B cell (primary cell): ENCODE data around the gene C11orf54. TPM values are rescaled to one million over a fixed set of nuclear protein-coding genes. Genes with fewer than 3 reads are reported as not detected.

Experiments
- ATAC-seq: fragments of 200-7000 bp; cut with Tn5 transposase; one replicate; pipeline ENCODE4 v1.10.0; 2021; ENCODE audit warnings: low read depth, mild to moderate bottlenecking, moderate number of reproducible peaks, moderate library complexity
- CTCF ChIA-PET: fragments of 350-600 bp; sonication (Branson Sonifier 250); formaldehyde crosslinking; loops from one replicate; lab custom pipeline; 2021; ENCODE audit warnings: antibody characterized with exemption, inconsistent platforms; lab: Charles Lee
- POLR2A ChIA-PET: fragments of 350-600 bp; sonication (Branson Sonifier 250); formaldehyde crosslinking; loops from one replicate; lab custom pipeline; 2021; ENCODE audit warnings: antibody characterized with exemption; lab: Charles Lee
- DNase-seq: peaks from one replicate; pipeline ENCODE4 v3.0.0; 2013
- H2AFZ ChIP-seq: 2 replicates; pipeline ENCODE4 v1.6.1; 2012; ENCODE audit warnings: mild to moderate bottlenecking, low read depth, low read length; ENCODE audit not compliant: insufficient read depth, poor library complexity, severe bottlenecking
- H3K27ac ChIP-seq, 2 donors: 1 replicate in 1 of 2; 2 replicates in 1 of 2; pipeline ENCODE4 v1.5.1; 2012 to 2013; ENCODE audit warnings: low read length in 2 of 2, mild to moderate bottlenecking in 2 of 2, moderate library complexity in 1 of 2
- H3K27me3 ChIP-seq, 4 experiments: fragments of 200-600 bp in 1 of 4; sonication (generic) in 1 of 4; replicated peaks in 1 of 4; 1 replicate in 2 of 4; 2 replicates in 2 of 4; pipeline versions ENCODE4 v1.6.1 to v1.7.0; 2013 to 2016; ENCODE audit warnings: low read length in 3 of 4, mild to moderate bottlenecking in 2 of 4, mixed read lengths in 1 of 4, moderate library complexity in 1 of 4; ENCODE audit not compliant: insufficient read depth in 4 of 4, control insufficient read depth in 3 of 4; ENCODE audit errors: control extremely low read depth in 1 of 4
- H3K36me3 ChIP-seq, 2 experiments: replicated peaks in 1 of 2; 1 replicate in 1 of 2; 2 replicates in 1 of 2; pipeline versions ENCODE4 v1.6.1 to v1.7.1; 2013; ENCODE audit warnings: low read length in 1 of 2; ENCODE audit not compliant: insufficient read depth in 2 of 2, control insufficient read depth in 1 of 2; ENCODE audit errors: control extremely low read depth in 1 of 2, extremely low read depth in 1 of 2
- H3K4me1 ChIP-seq, 2 donors: fragments of 200-600 bp in 1 of 2; sonication (generic) in 1 of 2; 1 replicate in 1 of 2; 2 replicates in 1 of 2; pipeline versions ENCODE4 v1.5.1 to v1.6.1; 2013 to 2017; ENCODE audit warnings: low read length in 2 of 2; ENCODE audit not compliant: control insufficient read depth in 2 of 2, insufficient read depth in 2 of 2
- H3K4me2 ChIP-seq: replicated peaks from 2 replicates; pipeline ENCODE3; 2012; ENCODE audit warnings: mild to moderate bottlenecking, low read depth, low read length; ENCODE audit not compliant: poor library complexity, severe bottlenecking
- H3K4me3 ChIP-seq, 5 experiments: fragments of 200-600 bp in 1 of 5; sonication (generic) in 1 of 5; 1 replicate in 3 of 5; 2 replicates in 2 of 5; pipeline versions ENCODE4 v1.5.1 to v1.7.0; 2011 to 2016; ENCODE audit warnings: low read length in 4 of 5, mild to moderate bottlenecking in 4 of 5, low read depth in 2 of 5, control low read depth in 1 of 5, moderate library complexity in 1 of 5; ENCODE audit not compliant: insufficient read depth in 1 of 5; ENCODE audit errors: control extremely low read depth in 1 of 5, extremely low read depth in 1 of 5
- H3K79me2 ChIP-seq: fragments of 200-600 bp; sonication (generic); one replicate; pipeline ENCODE4 v1.6.0; 2016; ENCODE audit warnings: low read length; ENCODE audit not compliant: control insufficient read depth, insufficient read depth
- H3K9ac ChIP-seq: fragments of 200-600 bp; sonication (generic); 2 replicates; pipeline ENCODE4 v1.6.1; 2017; ENCODE audit warnings: mild to moderate bottlenecking, low read length, moderate library complexity
- H3K9me3 ChIP-seq, 3 donors: one replicate each; pipeline versions ENCODE4 v1.6.1 to v1.7.1; 2013; ENCODE audit warnings: low read length in 2 of 3; ENCODE audit not compliant: control insufficient read depth in 2 of 3, insufficient read depth in 1 of 3; ENCODE audit errors: control extremely low read depth in 1 of 3
- H4K20me1 ChIP-seq: 2 replicates; pipeline ENCODE4 v1.6.0; 2012; ENCODE audit warnings: mild to moderate bottlenecking, low read length; ENCODE audit not compliant: insufficient read depth, control insufficient read depth, poor library complexity, severe bottlenecking
- H3K27ac Mint-ChIP-seq: one replicate; pipeline ENCODE4 v1.8.0; 2021; ENCODE audit warnings: mixed read lengths
- H3K27me3 Mint-ChIP-seq: one replicate; pipeline ENCODE4 v1.8.0; 2021; ENCODE audit warnings: mixed read lengths
- H3K4me1 Mint-ChIP-seq: one replicate; pipeline ENCODE4 v1.8.0; 2021; ENCODE audit warnings: mixed read lengths
- H3K4me3 Mint-ChIP-seq: one replicate; pipeline ENCODE4 v1.8.0; 2021; ENCODE audit warnings: mixed read lengths
- H3K9me3 Mint-ChIP-seq: one replicate; pipeline ENCODE4 v1.8.0; 2022; ENCODE audit warnings: mixed read lengths; ENCODE audit not compliant: insufficient read depth
- EZH2 ChIP-seq: IDR thresholded peaks from 2 replicates; pipeline ENCODE4 v1.6.1; 2012; ENCODE audit warnings: borderline replicate concordance, low read depth, mild to moderate bottlenecking, moderate library complexity, low read length; ENCODE audit not compliant: insufficient read depth, poor library complexity, severe bottlenecking
- WGBS: methylation state at CpG from one replicate; pipeline ENCODE4 v1.1.5; 2013; ENCODE audit warnings: missing lambda C conversion rate; ENCODE audit not compliant: insufficient coverage; 5-methylcytosine and 5-hydroxymethylcytosine counted together
- intact Hi-C: fragments of 100-400 bp; cut with micrococcal nuclease; formaldehyde crosslinking; loops from one replicate; pipeline ENCODE4 v1.10.0; 2022
- polyA plus RNA-seq: library from polyadenylated mRNA; depleted of rRNA; stranded (reverse); fragments of >200 nt; gene quantifications from 2 replicates; pipeline ENCODE4 v1.2.3, GENCODE V29; 2012
- total RNA-seq, 2 donors: library from RNA; stranded (reverse); fragments of 120-200 nt in 1 of 2; gene quantifications; 1 replicate in 1 of 2; 2 replicates in 1 of 2; pipeline versions ENCODE4 v1.2.3 to v1.2.4, GENCODE V29; 2013 to 2022
- TF ChIP-seq, protein P1 (sequence below): fragments of 200-600 bp; IDR thresholded peaks from one replicate; pipeline ENCODE4 v1.8.0; 2022; ENCODE audit warnings: antibody characterized with exemption, mild to moderate bottlenecking

Gene C11orf54
- total and polyA plus RNA-seq, 2 donors (not counting 1 experiment from before 2014, with no cell fraction given) = 9.2 to 38.9 TPM

DNA sequence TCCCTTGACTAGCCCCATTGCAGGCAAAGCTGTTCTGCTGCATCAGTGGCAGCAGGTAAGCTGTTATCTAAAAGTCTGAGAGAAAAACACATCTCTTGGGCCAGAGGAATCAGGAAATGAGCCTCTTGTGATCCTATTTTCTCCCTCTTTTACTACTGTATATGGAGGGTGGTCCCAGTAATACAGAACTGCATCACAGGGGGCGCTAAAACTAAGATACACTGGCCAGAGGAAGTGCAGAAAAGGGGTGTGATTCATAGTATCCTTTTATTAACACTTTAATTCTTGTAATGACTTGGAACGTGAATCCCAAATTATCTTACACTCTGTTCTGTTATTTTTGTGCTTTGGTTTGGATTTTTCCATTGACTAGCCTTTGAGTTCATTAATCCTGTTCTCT is 33.8 kb downstream of the C11orf54 start:
- Mint-ChIP-seq H3K27me3 (no peaks in the 10 kb centered on the region), H3K27ac (no peak overlapping the region), H3K4me1 (no peaks in the 10 kb centered on the region), H3K4me3 (no peak overlapping the region), H3K9me3 (no peaks in the 10 kb centered on the region)
- Histone ChIP-seq H4K20me1 (no peaks in the 10 kb centered on the region), H3K27me3 (no peaks in the 10 kb centered on the region), H3K36me3 (no peaks in the 10 kb centered on the region), H3K79me2 (no peaks in the 10 kb centered on the region), H3K9me3 (peaks cover 0 to 26% (median 10%) of the 10 kb centered on the region in 3 donors), H2AFZ (no peak overlapping the region), H3K27ac (no peak overlapping the region), H3K9ac (no peak overlapping the region), H3K4me2 (no peak overlapping the region), H3K4me3 (no peak overlapping the region), H3K4me1 (no peaks in the 10 kb centered on the region)
- CTCF ChIA-PET = no interaction called here
- DNase-seq (no peak), ATAC-seq (no peak)
- no peak for TF ChIP-seq EZH2
- TF ChIP-seq, protein P1, sequence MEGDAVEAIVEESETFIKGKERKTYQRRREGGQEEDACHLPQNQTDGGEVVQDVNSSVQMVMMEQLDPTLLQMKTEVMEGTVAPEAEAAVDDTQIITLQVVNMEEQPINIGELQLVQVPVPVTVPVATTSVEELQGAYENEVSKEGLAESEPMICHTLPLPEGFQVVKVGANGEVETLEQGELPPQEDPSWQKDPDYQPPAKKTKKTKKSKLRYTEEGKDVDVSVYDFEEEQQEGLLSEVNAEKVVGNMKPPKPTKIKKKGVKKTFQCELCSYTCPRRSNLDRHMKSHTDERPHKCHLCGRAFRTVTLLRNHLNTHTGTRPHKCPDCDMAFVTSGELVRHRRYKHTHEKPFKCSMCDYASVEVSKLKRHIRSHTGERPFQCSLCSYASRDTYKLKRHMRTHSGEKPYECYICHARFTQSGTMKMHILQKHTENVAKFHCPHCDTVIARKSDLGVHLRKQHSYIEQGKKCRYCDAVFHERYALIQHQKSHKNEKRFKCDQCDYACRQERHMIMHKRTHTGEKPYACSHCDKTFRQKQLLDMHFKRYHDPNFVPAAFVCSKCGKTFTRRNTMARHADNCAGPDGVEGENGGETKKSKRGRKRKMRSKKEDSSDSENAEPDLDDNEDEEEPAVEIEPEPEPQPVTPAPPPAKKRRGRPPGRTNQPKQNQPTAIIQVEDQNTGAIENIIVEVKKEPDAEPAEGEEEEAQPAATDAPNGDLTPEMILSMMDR = no peak
- WGBS = no CpG with 5 or more reads among the region's 2 CpGs
- intact Hi-C loops = no loop called here
- POLR2A ChIA-PET = no interaction called here

DNA sequence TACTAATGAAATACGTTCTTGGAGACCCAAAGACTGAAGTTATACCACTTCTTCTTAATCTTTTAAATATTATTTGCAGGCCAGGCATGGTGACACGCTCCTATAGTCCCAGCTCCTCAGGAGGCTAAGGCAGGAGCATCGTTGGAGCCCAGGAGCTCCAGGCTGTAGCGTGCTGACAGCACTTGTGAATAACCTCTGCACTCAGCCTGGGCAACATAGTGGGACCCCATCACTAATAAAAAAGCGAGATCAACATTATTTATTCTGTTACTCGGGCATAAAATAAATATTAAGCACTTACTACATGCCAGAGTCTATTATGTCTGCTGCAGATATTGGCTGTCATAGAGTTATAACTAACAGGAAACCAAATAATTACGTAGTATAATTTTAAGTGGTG is 41.9 kb downstream of the C11orf54 start:
- peak overlapping the region in 1 of 2 donors; percentile 82 for H3K27ac ChIP-seq
- ChIA-PET POLR2A (interaction anchor here (1.2 to 1.5 kb wide), 3 partner anchors 42 to 345 kb away, joined by 3 to 38 read pairs (median 5); partner anchors contain the start of genes C11orf54, CEP295, PANX1 and TAF1D), CTCF (interaction anchor here (1.0 to 2.7 kb wide), 2 partner anchors 43 to 130 kb away, joined by 3 to 43 read pairs; partner anchors contain the start of genes C11orf54 and TAF1D)
- TF ChIP-seq EZH2 = no peak
- TF ChIP-seq, protein P1 = no peak
- 83% methylated on average over 4 of the region's 7 CpGs for WGBS
- Mint-ChIP-seq H3K27ac (no peak overlapping the region), H3K27me3 (no peaks in the 10 kb centered on the region), H3K4me3 (peak overlapping the region; percentile 97), H3K4me1 (peaks cover 37% of the 10 kb centered on the region), H3K9me3 (no peaks in the 10 kb centered on the region)
- peaks cover 26 to 29% of the 10 kb centered on the region in 2 donors for H3K4me1 ChIP-seq
- peak overlapping the region; percentile 87 for H2AFZ ChIP-seq
- H3K9me3 ChIP-seq = no peaks in the 10 kb centered on the region
- H3K79me2 ChIP-seq = peaks cover 51% of the 10 kb centered on the region
- H3K4me3 ChIP-seq = peak overlapping the region; percentile 71 to 99 (median 85)
- ATAC-seq (no peak), DNase-seq (peak; percentile 7)
- H3K36me3 ChIP-seq = peaks cover 0 to 8% of the 10 kb centered on the region in 2 experiments
- H4K20me1 ChIP-seq = peaks cover 41% of the 10 kb centered on the region
- no peaks in the 10 kb centered on the region for H3K27me3 ChIP-seq
- peak overlapping the region; percentile 81 for H3K9ac ChIP-seq
- H3K4me2 ChIP-seq = peak overlapping the region; percentile 85
- intact Hi-C loops = loop anchor here (10.0 kb wide), 2 partner anchors 549 to 589 kb away; partner anchors contain the start of gene SLC36A4
